ENCODE results near the gene MED13L.
"Not testable (repeated sequence)": the region's sequence is repeated elsewhere in the genome, so short reads cannot be mapped to it uniquely, and the experiment has no call there.

The MED13L gene

DNA sequence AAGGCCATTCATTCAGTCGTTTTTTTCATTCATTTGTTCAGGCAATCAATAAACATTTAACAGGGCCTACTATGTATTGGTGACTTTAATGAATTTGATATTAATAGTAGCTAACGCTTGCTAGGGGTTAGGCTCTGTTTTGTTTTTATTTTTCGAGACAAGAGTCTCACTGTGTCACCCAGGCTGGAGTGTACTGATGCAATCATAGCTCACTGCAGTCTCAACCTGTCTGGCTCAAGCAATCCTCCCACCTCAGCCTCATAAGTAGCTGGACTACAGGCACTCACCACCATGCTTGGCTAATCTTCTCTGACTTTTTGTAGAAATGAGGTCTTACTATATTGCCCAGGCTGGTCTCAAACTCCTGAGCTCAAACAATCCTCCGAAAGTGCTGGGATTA is 25.6 kb upstream of the MED13L start:
- DNase-seq: no peak

DNA sequence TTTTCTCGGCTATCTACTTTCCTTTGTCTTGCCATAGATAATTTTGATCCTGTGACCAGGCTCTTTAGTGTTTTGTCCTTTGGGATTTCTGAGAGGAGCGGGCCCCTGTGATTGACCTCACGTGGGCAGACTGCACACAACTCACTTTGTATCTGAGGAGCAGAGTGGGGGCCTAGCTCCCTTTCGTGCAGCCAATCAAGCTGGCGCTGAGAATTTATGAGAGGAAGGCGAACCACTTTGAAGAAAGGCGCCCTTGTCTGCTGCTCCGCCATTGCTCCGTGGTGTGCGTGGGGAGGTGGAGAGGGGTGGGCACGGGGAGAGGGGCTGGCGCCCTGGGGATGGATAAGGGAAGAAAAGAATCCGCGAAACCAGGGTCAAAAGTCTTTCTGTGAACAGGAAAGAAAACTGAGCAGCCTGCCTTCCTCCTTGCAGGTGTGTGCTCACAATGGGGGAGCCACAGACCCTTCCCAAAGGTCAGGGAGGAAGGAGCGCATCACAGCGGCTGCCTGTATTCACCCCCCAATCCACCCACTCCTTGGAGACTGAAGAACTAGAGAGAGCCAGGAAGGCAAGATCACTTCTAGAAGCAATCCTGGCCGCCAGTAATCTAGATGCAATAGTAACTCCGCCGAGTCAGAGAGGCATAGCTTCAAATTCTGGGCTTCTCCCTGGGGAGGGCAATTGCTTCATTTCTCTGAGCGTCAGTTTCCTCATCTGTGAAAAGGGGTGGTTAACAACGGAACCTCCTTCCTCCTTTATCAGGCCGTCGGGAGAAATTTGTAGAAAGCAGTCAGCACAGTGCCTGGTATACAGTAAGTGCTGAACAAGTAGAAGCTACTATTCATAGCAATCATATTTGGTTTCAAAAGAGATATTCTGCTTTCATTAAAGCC is 24.9 kb upstream of the MED13L start:
- DNase-seq: no peak

DNA sequence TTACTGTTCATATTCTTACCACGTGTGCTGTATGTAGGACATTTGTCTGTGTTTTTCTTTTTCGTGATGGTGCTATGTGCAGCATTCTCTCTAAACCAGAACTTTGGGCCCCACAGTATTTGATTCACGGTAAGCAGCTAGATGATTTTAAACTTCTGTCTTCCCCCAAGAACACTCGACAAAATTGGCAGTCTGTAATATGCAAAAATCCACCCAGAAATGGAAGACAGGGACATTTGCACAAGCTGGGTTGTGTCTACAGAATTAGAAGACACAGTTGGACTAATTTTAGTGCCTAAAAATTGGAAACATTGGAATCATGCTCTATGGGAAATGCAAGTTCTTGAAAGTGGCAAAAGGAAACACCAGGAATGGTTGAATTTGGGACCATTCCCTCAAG is 24.1 kb upstream of the MED13L start:
- DNase-seq: no peak

DNA sequence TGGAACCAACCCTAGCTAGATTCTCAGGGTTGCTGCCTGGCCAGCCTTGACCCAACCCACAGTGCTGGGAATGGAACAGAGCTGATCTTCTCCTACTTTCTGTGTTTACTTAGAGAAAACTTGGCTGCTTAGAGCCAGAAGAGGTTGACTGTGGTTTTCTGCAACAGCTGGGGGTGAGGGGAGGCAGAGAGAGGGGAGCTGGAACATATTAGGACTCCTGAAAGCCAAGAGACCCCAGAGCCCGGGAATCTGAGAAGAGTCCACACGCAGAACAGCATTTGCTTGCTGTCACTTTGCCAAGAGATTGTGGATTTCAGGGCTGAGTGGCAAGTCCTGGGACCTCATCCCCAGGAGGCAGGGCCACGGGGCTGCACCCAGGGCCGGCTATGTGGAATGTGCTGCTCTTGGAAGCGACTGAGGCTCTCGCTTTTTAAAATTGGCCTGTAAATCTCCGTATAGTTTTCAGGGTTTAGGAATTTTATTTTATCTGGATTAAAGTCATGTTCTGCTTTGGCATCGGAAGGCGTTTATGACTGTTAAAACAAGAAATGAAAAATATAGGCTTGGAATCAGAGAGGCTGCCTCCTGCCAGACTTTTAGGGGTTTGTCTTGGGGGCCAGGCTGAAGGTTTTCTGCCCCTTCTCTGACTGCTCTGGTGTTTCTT is 22.3 kb upstream of the MED13L start:
- no peak for DNase-seq

DNA sequence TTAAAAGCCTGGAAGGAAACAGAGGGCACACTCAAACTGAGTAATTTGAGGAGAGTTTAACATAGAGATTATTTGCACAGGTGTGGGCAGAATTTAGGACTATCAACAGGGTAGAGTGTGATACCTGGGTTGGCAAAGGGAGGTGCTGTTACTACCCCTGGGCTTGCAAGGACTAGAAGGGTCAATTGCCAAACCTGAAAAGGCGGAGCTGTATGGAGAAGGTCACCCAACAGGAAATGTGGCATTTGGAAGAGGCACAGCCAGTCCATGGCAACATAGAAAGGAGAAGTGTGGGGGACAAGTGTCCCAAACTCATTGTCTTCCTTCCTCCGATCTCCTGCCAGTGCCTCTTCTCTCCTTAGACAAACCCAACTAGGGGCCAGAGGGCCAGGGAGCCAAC is 21.6 kb upstream of the MED13L start:
- DNase-seq: no peak

DNA sequence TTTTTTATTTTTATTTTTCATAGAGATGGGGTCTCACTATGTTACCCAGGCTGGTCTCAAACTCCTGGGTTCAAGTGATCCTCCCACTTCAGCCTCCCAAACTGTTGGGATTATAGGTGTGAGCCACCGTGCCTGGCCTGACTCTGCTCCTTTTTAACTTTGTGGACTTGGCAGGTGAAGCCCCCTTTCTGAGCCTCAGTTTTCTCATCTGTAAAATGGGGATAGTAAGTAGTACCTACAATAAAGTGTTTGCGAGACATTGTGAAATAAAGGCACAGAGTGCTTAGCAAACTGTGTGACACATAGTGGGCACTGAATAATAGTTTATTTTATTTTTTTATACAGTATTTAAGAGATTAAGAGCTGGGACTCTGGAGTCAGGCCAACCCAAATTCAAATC is 21.1 kb upstream of the MED13L start:
- DNase-seq: no peak

DNA sequence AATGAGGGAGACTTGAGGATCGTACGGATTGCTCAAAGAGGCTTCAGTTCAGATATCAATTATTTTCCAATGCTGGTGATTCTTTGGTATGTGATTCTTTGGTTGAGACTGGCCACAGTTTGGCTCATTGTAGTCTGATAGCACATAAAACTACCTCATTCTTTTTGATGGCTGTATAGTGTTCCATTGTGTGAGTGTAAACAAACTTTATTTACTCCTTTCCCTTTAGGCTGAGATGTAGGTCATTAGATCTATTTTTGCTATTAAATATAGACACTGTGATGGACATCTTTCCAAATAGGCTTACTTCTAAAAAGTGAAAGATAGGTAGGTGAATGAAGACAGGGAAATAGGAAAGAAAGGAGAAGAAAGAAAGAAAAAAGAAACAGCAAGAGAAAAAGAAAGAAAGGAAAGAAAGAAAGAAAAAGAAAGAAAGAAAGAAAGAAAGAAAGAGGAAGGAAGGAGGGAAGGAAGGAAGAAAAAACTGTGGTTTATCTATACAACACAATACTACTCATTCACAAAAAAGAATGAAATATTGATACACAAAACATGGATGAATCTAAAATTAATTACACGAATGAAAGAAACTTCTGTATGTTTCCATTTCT is 19.8 kb upstream of the MED13L start:
- no peak for DNase-seq

DNA sequence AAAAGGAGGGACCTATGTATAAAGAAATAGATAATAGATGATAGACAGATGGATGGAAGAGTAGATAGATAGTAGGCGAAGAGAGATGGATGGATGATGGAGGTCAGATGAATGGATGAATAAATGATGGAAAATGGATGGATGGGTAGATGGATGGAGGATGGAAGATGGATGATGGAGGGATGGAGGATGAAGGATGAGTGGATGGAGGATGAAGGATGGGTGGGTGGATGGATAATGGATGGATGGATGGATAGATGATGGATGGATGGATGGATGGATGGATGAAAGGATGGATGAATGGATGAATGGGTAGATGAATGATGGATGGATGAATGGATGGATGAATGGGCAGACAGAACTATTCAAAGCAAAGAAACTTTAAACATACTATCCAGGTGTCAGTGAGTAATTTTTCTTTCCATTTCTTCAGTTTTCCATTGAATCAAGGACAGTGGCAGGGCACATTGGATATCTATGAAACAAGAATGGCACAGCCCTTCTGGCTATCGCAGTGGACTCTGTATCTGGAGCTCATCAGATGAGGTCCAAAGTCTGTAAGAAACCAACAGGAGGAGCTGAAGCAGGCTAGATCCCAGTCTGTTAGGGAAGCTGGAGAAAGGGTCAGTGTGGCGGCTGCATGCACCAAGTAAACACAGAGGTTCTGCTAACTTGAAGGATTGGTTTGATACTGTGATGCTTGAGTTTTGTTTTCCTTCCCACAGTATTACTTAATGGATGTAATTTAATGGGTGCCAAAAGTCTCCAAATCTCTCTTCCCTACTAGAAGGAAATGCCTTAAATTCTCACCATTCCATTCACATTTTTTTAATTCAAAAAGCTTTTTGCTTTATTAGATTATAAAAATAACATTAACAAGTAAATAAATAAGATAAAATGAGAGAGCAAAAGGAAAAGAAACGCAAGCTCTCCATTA is 18.1 kb upstream of the MED13L start:
- DNase-seq: no peak

DNA sequence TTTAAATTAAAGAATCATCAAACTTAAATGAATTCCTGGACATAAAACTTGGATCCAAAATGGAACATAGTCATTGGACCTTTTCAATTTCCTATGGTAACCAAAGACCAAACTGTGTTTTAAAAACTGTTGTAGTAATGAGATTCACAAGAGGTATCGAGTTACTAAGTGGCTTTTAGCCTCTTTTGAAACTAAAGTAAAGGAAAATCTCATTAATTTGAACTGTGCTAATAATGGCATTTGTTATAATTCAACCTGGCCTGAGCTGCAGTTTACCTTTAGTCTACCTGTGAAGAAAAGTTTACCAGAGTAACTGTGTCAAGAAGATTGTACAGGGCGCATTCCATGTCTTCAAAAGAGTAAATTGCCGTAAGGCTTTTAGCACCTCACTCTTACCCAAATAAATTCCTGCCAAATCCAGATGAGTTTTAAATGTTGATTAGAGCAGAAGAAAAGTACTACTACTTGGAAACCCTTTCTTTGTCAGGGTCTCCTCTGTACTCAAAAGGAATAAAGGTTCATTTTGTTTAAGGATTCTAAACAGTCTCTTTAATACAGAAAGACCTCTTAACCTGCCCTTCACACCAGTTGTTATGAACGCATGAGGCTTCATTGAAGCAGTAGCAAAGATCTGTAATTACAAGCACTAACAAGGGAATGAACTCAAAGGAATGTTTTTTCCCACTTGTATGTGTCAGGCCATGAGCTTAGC is 17.1 kb upstream of the MED13L start:
- DNase-seq: no peak

DNA sequence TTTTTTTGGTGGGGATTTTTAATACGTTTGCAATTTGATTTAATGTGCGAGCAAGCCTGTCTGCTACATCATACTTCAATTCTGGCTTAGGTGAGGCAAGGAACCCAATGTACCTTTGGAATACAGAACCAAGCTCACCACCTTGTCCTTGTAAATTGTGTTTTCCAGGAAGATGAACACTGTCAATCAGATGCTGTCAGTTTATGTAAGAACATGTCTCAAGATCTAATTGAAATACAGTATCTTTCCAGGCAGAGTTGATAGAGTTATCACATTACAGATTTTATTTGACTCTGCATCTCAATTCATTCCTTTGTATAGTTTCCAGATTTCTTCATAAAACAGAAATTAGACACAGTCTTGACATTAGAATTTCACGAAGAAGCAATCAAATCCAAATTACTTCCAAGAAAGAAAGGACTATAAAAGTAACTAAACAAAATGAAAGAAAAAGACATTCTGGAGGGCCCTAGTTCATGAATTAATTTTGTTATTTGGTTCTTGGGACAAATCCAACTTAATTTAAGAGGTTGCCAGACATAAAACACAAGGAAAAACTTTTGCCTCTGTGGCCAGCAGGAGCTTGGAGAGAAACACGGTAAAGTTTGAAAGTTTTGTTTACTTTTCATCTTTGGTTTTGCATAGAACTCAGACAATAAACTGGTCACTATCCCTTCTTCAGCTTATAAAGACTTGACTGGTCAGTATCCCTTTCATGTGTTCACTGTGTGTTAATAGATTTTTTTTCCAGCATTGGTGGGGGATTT is 16.4 kb upstream of the MED13L start:
- no peak for DNase-seq

DNA sequence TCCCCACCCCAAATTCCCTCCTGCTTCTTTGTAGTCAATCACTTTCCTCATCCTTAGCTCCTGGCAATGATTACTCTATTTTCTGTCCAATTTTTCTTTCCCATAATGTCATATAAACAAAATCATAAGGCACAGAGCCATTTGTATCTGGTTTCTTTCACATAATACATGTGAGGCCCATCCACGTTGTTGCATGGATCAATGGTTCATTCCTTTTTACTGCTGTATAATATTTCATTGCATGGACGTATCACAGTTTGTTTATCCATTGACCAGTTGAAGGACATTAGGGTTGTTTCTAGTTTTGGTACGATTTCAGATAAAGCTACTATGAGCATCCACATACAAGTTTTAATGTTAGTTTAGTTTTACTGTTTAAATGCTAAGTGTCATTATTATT is 13.7 kb upstream of the MED13L start:
- no peak for DNase-seq

DNA sequence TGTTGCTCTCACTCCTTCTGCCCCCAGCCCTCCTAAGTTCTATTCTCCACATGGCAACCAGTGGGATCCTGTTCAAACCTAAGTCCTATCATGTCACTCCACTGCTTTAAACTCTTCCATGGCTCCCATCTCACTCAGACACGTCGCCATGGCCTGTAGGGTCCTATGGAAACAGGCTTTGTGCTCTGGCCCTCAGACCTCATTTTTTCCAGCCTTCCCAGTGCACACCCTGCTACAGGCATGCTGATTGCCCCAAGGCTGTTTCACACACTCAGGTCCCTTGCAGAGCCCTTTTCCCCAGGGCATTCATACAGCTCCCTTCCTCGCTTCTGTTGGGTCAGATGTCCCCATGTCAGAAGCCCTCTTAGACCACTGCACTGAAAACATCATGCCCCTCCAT is 11.2 kb upstream of the MED13L start:
- DNase-seq: no peak

DNA sequence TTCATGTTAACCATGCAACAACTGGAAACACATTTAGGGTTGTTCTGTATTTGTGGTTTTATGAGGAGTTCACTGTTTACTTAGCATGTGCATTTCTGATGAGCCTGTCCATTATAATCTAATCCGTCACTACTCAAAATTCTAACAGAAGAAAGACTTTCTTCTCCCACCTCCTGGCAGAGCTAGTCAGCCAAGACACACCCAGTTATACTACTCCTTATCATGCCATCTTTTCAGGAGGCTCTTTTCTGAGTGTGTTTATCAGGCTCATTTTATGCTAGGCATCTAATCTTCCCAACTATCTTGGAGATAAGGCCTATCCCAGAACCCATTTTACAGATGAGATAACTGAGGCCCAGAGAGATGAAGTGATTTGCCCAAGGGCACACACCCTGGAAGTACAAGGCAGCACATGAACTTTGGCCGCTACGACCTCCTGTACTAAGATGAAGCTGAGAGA is 10.4 kb upstream of the MED13L start:
- no peak for DNase-seq

DNA sequence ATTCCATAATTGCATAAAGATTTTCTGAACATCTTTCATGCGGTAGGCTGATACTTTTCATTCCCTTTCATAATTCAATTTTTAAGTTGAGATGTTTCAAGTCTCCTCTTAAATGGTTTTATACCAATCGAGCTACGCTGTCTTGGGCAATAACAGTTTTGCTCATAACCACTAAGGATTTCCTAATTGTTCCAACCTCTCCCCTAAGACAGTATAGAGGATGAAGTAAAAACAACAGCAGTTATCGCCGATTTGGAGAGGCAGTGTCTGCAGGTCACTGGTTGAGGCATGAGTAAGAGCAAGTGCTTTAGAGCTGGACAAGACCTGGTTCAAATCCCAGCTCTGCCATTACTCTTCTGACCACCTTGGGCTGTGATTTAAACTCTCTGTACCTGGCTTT is 6.9 kb upstream of the MED13L start:
- no peak for DNase-seq

DNA sequence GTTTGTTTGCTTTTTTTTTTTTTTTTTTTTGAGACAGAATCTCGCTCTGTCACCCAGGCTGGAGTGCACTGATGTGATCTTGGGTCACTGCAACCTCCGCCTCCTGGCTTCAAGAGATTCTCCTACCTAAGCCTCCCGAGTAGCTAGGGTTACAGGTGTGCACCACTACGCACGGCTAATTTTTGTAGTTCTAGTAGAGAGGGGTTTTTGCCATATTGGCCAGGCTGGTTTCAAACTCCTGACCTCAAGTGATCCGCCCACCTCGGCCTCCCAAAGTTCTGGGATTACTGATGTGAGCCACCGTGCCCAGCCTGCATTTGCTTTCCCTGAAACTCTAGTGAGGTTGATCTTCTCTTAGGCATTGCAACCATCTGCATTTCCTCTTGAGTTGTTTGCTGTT is 6.4 kb upstream of the MED13L start:
- DNase-seq: not testable (repeated sequence)

DNA sequence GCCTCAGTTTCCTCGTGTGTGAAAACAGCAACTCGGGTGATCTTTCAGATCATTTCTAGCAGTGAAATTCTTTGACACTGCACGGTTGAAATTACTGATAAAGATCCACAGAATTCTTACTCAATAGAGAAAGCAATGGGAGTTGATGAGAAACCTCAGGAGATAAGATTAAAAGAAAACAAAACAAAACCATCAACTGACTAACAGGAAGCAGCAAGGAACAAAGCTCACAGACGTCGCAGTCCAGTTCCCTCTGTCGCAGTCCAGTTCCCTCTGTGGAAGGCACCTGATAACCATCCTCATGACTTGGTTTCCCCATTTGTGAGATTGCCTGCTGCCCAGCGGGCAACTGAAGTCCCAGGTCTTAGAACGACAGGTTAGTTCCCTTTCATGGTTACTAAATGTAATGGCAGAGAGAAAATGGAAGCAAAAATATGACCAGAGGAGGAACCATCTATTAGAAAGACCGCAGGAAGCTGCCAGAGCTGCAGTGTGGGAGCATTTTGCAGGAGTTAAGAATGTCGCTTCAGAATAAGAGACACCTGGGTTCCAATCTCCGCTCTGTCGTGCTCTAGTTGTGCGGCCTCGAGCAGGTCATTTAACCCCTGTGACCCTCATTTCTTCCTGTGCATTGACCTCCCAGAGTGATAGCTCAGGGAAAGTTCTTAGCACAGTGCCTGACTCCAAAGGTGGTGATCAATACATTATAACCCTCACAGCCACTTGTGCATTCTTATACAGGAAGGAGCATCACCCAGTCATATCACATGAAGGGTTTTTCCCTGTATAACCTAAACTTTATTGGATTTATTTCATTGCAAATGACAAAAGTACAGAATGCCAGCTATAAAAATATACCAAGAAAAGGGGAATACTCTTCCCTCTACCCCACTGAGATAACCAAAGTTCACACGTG is 5.1 kb upstream of the MED13L start:
- no peak for DNase-seq

DNA sequence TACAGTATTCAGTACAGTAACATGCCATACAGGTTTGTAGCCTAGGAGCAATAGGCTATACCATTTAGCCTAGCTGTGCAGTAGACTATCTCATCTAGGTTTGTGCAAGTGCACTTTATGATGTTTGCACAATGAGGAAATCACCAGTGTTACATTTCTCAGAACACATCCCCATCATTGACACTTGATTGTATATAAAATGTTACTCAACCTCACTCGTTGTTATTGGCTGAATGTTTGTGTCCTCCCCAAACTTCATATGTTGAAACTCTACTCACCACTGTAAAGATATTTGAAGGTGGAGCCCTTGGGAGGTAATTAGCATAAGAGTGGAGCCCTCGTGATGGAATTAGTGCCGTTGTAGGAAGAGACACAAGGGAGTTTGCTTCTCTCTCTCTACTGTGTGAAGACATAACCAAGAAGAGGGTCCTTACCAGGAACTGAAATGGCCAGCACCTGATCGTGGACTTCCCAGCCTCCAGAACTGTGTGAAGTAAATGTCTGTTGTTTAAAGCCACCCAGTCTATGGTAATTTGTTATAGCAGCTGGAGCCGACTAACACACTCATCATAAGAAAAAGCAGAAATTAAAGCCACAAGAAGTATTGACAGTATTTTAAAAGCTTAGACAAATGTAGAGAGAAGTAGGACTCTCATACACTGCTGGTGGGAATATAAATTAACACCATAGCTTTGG is 3.2 kb upstream of the MED13L start:
- no peak for DNase-seq

DNA sequence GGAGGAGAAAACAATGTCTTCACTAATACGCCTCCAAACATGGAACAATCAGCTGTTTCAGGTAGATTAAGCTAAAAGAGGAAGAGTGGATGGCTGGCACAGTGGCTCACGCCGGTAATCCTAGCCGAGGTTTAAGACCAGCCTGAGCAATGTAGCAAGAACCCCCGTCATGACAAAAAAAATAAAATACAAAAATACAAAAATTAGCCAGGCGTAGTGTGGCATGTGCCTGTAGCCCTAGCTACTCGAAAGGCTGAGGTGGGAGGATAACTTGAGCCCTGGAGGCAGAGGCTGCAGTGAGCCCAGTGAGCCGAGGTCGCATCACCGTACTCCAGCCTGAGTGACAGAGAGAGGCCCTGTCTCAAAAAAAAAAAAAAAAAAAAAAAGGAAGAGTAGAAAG is 1.2 kb upstream of the MED13L start:
- DNase-seq: no peak

DNA sequence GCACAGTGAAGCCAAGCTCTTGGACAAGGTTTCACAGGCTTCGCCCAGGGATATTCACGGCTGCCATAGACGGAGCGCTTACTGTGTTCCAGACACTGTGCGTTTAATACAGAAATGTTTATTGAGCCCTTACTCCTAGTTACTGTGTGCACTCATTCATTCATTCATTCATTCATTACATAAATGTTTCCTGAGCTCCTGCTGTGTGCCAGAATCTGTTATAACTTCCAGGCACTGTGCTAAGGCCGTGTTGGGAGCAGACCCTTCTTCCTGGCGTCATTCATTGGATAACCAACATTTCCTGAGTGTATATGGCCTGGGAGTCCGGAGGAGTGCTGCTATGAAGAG is 760 bp upstream of the MED13L start:
- no peak for DNase-seq

Measured in effector CD4-positive, alpha-beta T cell (primary cell).